Measurements from ENCODE around the gene KASH5.

The KASH5 gene

DNA sequence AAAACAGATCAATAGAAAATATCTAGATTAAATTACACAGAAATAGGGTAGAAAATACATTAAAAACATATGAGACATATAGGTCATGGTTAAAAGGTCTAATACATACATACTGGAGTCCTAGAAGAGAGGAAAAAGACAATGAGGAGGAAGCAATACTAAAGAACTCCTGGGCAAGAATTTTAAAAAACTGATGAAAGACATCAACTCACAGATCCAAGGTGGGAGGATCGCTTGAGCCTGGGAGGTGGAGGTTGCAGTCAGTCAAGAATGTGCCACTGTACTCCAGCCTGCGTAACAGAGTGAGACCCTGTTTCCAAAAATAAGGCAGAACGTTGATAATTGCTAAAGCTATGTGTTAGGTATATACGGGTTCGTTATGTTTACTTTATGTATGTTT, 5.4 kb upstream of the KASH5 start:
- Histone ChIP-seq H3K27me3 (replicated peaks; ENCODE audit: insufficient read depth, low read length) (peaks cover 26% of the 10 kb centered on the region), H3K9me3 (replicated peaks; ENCODE audit: insufficient read depth, low read length) (no peaks in the 10 kb centered on the region), H3K9me2 (replicated peaks; ENCODE audit: insufficient read depth, low read length) (no peaks in the 10 kb centered on the region), H3K9ac (ENCODE audit: low read length) (no peak overlapping the region), H3K79me2 (ENCODE audit: low read length) (no peaks in the 10 kb centered on the region), H3K4me3 (ENCODE audit: low read length) (no peak overlapping the region), H3K4me1 (ENCODE audit: low read length) (no peaks in the 10 kb centered on the region), H3K27ac (ENCODE audit: low read length) (no peak overlapping the region), H3K4me2 (ENCODE audit: low read depth, low read length) (no peak overlapping the region), H2AFZ (ENCODE audit: low read length) (no peak overlapping the region), H3K36me3 (replicated peaks; ENCODE audit: insufficient read depth, low read length) (no peaks in the 10 kb centered on the region), H4K20me1 (ENCODE audit: insufficient read depth, low read length) (no peaks in the 10 kb centered on the region), H3F3A (ENCODE audit: insufficient read depth, low read length) (no peaks in the 10 kb centered on the region)
- DNase-seq: no peak
- TF ChIP-seq, protein P1, sequence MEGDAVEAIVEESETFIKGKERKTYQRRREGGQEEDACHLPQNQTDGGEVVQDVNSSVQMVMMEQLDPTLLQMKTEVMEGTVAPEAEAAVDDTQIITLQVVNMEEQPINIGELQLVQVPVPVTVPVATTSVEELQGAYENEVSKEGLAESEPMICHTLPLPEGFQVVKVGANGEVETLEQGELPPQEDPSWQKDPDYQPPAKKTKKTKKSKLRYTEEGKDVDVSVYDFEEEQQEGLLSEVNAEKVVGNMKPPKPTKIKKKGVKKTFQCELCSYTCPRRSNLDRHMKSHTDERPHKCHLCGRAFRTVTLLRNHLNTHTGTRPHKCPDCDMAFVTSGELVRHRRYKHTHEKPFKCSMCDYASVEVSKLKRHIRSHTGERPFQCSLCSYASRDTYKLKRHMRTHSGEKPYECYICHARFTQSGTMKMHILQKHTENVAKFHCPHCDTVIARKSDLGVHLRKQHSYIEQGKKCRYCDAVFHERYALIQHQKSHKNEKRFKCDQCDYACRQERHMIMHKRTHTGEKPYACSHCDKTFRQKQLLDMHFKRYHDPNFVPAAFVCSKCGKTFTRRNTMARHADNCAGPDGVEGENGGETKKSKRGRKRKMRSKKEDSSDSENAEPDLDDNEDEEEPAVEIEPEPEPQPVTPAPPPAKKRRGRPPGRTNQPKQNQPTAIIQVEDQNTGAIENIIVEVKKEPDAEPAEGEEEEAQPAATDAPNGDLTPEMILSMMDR (IDR thresholded peaks at IDR 0.05; ENCODE audit: low read length): no peak
- TF ChIP-seq EZH2phosphoT487 (IDR thresholded peaks at IDR 0.05; ENCODE audit: low read length): no peak
- TF ChIP-seq EZH2 (optimal IDR thresholded peaks at IDR 0.05; ENCODE audit: low read depth, low read length): no peak

DNA sequence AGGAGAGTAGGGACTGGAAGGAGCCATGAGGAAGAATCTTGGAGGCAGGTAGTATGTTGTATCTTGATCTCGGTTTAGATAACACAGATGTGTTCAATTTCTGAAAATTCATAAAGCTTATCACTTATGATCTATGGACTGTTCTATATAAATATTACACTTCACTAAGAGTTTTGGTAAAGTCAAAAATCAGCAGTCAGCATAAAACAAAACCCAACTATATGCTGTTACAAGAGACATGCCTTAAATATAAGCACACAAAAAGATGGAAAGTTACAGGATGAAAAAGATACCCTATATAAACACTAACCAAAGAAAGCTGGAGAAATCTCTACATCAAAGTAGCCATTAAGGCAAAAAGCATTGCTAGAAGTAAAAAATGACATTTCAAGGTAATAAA, 4.5 kb upstream of the KASH5 start:
- no peaks in the 10 kb centered on the region for H4K20me1 ChIP-seq (ENCODE audit: insufficient read depth, low read length)
- H3K36me3 ChIP-seq (replicated peaks; ENCODE audit: insufficient read depth, low read length): no peaks in the 10 kb centered on the region
- H3K4me3 ChIP-seq (ENCODE audit: low read length): no peak overlapping the region
- no peak overlapping the region for H3K9ac ChIP-seq (ENCODE audit: low read length)
- no peak overlapping the region for H2AFZ ChIP-seq (ENCODE audit: low read length)
- no peaks in the 10 kb centered on the region for H3K9me3 ChIP-seq (replicated peaks; ENCODE audit: insufficient read depth, low read length)
- no peak overlapping the region for H3K27ac ChIP-seq (ENCODE audit: low read length)
- H3K4me1 ChIP-seq (ENCODE audit: low read length): no peaks in the 10 kb centered on the region
- H3F3A ChIP-seq (ENCODE audit: insufficient read depth, low read length): no peaks in the 10 kb centered on the region
- H3K4me2 ChIP-seq (ENCODE audit: low read depth, low read length): no peak overlapping the region
- no peaks in the 10 kb centered on the region for H3K9me2 ChIP-seq (replicated peaks; ENCODE audit: insufficient read depth, low read length)
- no peak for DNase-seq
- peaks cover 25% of the 10 kb centered on the region for H3K27me3 ChIP-seq (replicated peaks; ENCODE audit: insufficient read depth, low read length)
- H3K79me2 ChIP-seq (ENCODE audit: low read length): no peaks in the 10 kb centered on the region
- TF ChIP-seq EZH2phosphoT487 (IDR thresholded peaks at IDR 0.05; ENCODE audit: low read length): no peak
- TF ChIP-seq, protein P1 (IDR thresholded peaks at IDR 0.05; ENCODE audit: low read length): no peak

DNA sequence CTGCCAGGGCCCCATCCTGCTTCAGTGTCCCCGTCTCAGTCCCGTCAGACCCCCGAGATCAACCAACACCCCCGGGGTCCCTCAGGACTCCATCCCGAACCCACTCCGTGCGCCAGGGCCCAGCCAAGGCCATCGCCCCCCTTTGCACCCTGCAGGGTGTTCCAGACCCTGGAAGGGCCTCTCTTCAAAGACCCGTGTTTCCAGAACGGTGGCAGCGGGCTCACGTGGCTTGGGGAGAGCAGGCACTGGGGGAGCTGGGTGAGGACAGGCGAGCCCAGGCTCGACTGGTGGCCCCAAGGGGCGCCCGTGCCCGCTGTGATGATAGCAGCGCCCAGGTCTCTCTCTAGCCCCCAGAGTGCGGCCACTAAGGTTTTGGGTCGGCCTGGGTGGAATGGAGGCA, 1.4 kb downstream of the KASH5 start:
- H3K4me1 ChIP-seq (ENCODE audit: low read length): no peaks in the 10 kb centered on the region
- TF ChIP-seq EZH2 (optimal IDR thresholded peaks at IDR 0.05; ENCODE audit: low read depth, low read length) (no peak), EZH2phosphoT487 (IDR thresholded peaks at IDR 0.05; ENCODE audit: low read length) (no peak)
- TF ChIP-seq, protein P1 (IDR thresholded peaks at IDR 0.05; ENCODE audit: low read length): no peak
- H3F3A ChIP-seq (ENCODE audit: insufficient read depth, low read length): peaks cover 7% of the 10 kb centered on the region
- no peaks in the 10 kb centered on the region for H3K9me2 ChIP-seq (replicated peaks; ENCODE audit: insufficient read depth, low read length)
- no peak overlapping the region for H2AFZ ChIP-seq (ENCODE audit: low read length)
- no peaks in the 10 kb centered on the region for H3K9me3 ChIP-seq (replicated peaks; ENCODE audit: insufficient read depth, low read length)
- no peak overlapping the region for H3K27ac ChIP-seq (ENCODE audit: low read length)
- no peaks in the 10 kb centered on the region for H3K36me3 ChIP-seq (replicated peaks; ENCODE audit: insufficient read depth, low read length)
- H3K4me2 ChIP-seq (ENCODE audit: low read depth, low read length): no peak overlapping the region
- no peaks in the 10 kb centered on the region for H3K79me2 ChIP-seq (ENCODE audit: low read length)
- H4K20me1 ChIP-seq (ENCODE audit: insufficient read depth, low read length): no peaks in the 10 kb centered on the region
- no peak for DNase-seq
- peaks cover 52% of the 10 kb centered on the region for H3K27me3 ChIP-seq (replicated peaks; ENCODE audit: insufficient read depth, low read length)
- no peak overlapping the region for H3K4me3 ChIP-seq (ENCODE audit: low read length)
- H3K9ac ChIP-seq (ENCODE audit: low read length): no peak overlapping the region

Measured in MM.1S (cell line).